Renal cortex interstitium (tissue), 11 donors: ENCODE results near the gene NRG3. TPM values are rescaled to one million over a fixed set of nuclear protein-coding genes. Genes with fewer than 3 reads are reported as not detected.

Source experiments
- DNase-seq, 11 donors: peaks; one replicate each; pipeline ENCODE4 v3.0.0-alpha.2; 2013; ENCODE audit warnings: low read depth in 9 of 11, low spot score in 4 of 11; ENCODE audit errors: extremely low read depth in 1 of 11
- polyA plus RNA-seq, 3 donors: library from polyadenylated mRNA; unstranded; fragments of 120-200 nt; gene quantifications; one replicate each; pipeline ENCODE4 v1.2.1, GENCODE V29; 2013; ENCODE audit not compliant: insufficient read length in 3 of 3

NRG3 gene
- polyA plus RNA-seq, 3 donors, result 11.8 to 16.4 (median 12.6) TPM

GRCh38 chr10:82394122-82394521, 519.1 kb downstream of the NRG3 start:
- DNase-seq, result no peak

- no peak for DNase-seq
These were observed 520.0 kb downstream of the NRG3 start for GRCh38 chr10:82394987-82395386.

GRCh38 chr10:82396886-82397285, 521.9 kb downstream of the NRG3 start:
- no peak for DNase-seq

- no peak for DNase-seq
These were observed 522.9 kb downstream of the NRG3 start for GRCh38 chr10:82397854-82398253.

GRCh38 chr10:82399850-82400249, 524.9 kb downstream of the NRG3 start:
- no peak for DNase-seq

GRCh38 chr10:82400841-82401240, 525.8 kb downstream of the NRG3 start:
- DNase-seq, result no peak

- DNase-seq, result no peak
These were observed 528.0 kb downstream of the NRG3 start for GRCh38 chr10:82402906-82403401.

- DNase-seq, result no peak
These were observed 534.7 kb downstream of the NRG3 start for GRCh38 chr10:82409671-82410070.

GRCh38 chr10:82411416-82411815, 536.4 kb downstream of the NRG3 start:
- no peak for DNase-seq

- no peak for DNase-seq
These were observed 545.0 kb downstream of the NRG3 start for GRCh38 chr10:82420001-82420400.

GRCh38 chr10:82429302-82429701, 554.3 kb downstream of the NRG3 start:
- DNase-seq, result no peak

- no peak for DNase-seq
These were observed 563.3 kb downstream of the NRG3 start for GRCh38 chr10:82438277-82438676.

GRCh38 chr10:82440775-82441174, 565.8 kb downstream of the NRG3 start:
- no peak for DNase-seq

- DNase-seq, result no peak
These were observed 577.1 kb downstream of the NRG3 start for GRCh38 chr10:82452046-82452445.

- DNase-seq, result no peak
These were observed 577.7 kb downstream of the NRG3 start for GRCh38 chr10:82452676-82453075.

GRCh38 chr10:82453678-82454293, 578.8 kb downstream of the NRG3 start:
- no peak for DNase-seq

GRCh38 chr10:82462910-82463551, 588.0 kb downstream of the NRG3 start:
- DNase-seq, result no peak

- DNase-seq, result no peak
These were observed 588.6 kb downstream of the NRG3 start for GRCh38 chr10:82463614-82464013.

GRCh38 chr10:82464191-82464818, 589.3 kb downstream of the NRG3 start:
- DNase-seq, result no peak

GRCh38 chr10:82464966-82465365, 590.0 kb downstream of the NRG3 start:
- DNase-seq, result no peak
